NCI-H1105 (cell line): ENCODE results near the gene PLXNA2.

Source experiments
- DNase-seq: peaks from one replicate; lab custom pipeline; 2025; lab: John Stamatoyannopoulos, UW

PLXNA2 gene

GRCh38 chr1:208027861-208028260 lies 216.3 kb downstream of the PLXNA2 start:
- no peak for DNase-seq

GRCh38 chr1:208026880-208027438 lies 217.2 kb downstream of the PLXNA2 start:
- no peak for DNase-seq

- no peak for DNase-seq
Observed at GRCh38 chr1:208025031-208025430, 219.2 kb downstream of the PLXNA2 start.

GRCh38 chr1:208024406-208024805 lies 219.8 kb downstream of the PLXNA2 start:
- DNase-seq, result no peak

DNA sequence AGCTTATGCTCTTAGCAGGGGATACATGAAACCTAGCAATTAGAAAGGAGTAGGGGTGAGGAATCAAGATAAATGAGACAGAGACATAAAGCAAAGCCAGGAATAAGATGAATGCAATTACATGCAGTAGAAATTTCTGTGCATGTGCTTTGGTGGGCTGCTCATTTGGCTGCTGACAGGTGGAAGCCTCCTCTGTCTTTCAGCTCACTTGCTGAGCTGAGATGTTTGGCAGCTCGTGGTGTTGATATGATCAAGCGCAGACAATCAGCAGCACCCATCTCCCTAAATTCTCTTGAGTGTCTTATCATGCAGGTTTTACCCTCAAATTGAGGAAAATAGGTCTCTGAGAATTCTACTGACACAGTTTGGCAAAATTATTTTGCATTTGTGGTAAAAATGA lies 224.9 kb downstream of the PLXNA2 start:
- DNase-seq, result no peak

DNA sequence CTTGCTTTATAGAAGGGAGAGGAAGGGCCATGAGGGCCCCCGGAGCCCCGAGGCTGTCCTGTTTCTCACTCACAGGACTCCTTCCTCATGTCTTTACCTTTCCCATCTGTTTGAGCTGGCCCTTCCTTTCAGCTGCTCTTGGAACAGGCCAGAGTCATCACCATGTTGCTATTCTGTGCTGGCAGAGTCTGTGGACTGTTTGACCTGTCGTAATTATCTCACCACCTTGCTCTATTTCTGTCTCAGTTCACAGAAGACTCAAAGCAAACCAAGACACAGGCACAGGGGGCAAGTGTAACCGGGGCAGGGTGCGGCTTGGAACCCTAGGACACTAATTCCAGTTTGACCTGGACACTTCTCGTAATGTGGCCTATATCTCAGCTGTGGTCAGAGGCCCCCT lies 228.9 kb downstream of the PLXNA2 start:
- DNase-seq, result no peak

- DNase-seq, result no peak
Observed at GRCh38 chr1:208013210-208013609, 231.0 kb downstream of the PLXNA2 start.

DNA sequence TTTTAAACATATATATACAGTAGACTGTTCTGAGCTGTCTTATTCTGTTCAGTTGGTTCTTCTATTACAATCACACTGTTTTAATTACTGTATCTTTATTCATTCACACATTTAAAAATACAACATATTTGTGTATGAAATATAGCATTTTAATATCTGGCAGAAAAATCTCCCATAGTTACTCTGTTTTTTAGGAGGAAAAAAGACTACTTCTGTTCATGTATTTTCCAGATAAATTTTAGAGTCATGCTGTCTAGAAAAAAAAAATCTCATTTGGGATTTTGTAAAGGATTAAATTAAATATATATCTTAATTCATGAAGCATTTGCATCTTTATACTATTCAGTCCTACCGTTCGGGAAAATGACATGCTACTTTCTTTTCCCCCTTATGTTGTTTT lies 231.5 kb downstream of the PLXNA2 start:
- no peak for DNase-seq

DNA sequence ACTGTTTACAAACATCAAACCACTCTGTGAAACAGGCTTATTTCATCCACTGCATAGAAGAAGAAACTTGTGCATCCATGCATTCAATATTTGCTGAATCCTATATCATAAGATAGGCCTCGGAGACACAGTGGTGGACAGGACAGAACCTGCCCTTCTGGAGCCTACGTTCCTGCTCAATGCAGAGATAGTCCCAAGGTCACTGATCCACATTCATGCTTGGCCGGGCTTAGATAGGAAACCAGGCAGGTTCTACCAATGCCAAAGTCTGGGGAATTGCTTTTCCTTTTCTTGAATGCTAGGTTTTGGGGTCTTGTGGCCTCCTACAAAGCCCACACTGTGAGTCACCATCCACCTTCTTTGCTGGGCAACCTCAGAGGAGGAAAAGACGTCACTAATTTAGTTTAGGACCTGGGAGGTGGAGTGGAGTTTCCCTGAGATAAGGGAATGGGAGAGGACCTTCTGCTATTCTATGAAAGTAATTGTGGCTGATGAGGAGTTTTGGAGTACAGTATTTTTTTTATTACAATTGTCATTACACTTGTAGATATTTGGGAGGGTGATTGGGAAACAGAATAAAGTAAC lies 233.6 kb downstream of the PLXNA2 start:
- no peak for DNase-seq

DNA sequence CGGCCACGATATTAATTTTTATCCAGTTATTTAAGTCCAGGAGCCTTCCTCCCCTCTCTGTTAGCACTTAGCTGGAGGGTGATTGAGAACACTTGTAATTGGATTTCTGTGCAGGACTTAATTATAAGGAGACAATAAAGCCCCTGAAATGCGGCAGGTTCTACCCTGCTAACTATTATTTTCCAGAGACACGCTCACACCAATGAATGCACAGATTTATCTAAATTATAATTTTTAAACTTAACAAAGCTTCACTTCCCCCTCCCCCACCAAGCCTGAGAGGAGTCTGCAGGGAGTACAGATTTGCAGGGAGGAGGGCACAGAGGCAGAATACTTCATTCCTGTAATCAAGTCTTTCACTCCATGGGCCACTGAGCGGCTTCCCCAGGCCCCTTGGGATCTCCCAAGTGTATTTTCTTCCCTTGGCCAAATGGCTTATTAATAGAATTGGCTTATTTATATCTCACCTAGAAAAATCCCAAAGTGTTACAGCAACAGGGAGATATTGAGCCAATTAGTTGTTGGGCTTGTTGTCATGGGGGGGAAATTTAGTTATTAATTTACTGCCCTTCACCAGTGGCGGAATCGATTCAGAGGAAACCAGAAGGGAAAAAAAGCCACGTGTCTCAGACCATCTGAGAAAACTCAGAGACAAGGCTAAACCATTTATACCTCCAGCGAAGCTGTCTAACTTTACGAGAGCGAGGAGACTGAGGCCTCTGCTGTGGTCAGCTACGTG lies 234.3 kb downstream of the PLXNA2 start:
- no peak for DNase-seq

DNA sequence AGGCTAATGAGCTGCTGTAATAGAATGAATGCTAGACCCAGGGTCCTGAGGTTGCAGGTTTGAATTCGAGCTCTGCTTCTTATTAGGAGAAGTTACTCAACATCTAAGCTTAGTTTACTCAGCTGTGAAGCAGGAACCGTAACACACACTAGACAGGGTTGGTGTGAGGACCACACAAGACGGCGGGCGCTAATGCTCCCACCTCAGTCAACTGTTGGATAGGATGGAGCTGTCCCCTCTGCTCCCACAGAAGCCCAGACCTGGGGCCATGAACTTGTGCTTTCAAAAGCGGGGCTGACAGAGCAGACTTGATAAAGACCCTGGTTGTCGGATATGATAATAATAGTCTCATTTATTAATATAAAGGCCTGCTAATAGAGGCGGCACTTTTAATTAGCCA lies 234.9 kb downstream of the PLXNA2 start:
- DNase-seq, result no peak

- DNase-seq, result no peak
Observed at GRCh38 chr1:208008534-208008933, 235.7 kb downstream of the PLXNA2 start.

GRCh38 chr1:208007938-208008342 lies 236.2 kb downstream of the PLXNA2 start:
- no peak for DNase-seq

DNA sequence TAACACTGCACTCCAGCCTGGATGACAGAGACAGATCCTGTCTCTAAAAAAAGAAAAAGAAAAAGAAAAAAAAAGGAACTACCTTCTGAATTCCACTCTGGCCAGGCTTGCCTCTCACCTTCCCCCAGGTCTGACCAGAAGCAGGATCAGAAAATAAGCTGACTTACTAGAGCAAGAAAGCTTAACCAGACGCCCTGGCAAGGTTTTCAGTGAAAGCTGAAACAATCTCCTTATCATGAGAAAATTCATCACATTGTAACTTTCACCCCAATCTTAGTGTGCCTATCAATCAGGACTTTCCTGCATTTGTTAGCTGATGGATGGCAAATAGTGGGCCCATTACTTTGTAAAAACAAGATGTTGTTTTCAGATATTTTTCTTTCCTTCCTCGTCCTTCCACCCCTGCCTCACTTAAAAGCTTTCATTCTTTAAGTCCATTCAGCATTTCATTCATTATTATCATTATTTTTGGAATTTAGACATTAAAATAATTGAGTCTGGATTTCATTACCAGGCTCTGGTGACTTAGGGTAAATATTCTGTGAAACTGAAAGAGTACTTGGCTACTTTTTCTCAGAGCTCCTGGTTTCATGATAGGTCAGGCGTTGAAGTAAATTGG lies 236.8 kb downstream of the PLXNA2 start:
- no peak for DNase-seq

GRCh38 chr1:208006258-208006920 lies 237.8 kb downstream of the PLXNA2 start:
- DNase-seq, result no peak

DNA sequence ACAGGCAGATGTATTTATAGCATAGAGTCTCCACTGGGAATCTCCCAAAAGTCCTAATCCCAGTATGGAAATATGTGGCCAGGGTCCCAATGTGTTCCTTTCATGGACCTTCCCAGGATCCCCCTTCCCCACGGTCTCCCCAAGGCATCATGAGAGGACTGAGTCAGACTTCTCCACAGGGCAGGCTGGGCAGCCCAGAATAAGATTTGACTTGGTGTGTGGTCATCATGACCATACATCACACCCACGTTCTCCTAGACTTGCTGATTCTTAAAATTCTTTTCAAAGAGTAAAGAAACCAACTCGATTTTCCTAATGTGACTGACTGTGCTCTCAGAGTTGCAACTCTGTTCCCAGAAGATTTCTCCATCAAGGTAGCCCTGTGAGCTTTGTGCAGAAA lies 239.3 kb downstream of the PLXNA2 start:
- DNase-seq, result no peak

- no peak for DNase-seq
Observed at GRCh38 chr1:208003241-208003640, 240.9 kb downstream of the PLXNA2 start.

DNA sequence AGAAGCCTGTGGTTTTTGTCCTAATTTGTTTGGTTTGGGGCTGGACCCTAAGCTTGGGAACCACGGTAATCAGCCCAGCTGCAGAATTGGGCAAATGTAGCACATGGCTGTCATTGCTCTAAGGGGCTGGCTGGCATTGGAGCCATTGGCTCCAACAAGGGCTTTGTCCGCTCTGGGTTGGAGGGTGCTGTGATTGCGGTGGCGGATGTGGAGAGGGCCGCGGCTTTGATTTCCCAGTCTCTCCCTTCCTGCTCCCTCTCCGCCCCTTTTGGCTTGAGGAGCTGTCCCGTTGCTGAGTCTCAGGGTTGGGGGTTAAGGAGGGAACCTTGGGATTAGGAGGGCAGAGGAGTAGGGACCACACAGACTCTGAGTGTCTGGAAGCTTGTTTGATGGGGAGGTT lies 241.5 kb downstream of the PLXNA2 start:
- no peak for DNase-seq

DNA sequence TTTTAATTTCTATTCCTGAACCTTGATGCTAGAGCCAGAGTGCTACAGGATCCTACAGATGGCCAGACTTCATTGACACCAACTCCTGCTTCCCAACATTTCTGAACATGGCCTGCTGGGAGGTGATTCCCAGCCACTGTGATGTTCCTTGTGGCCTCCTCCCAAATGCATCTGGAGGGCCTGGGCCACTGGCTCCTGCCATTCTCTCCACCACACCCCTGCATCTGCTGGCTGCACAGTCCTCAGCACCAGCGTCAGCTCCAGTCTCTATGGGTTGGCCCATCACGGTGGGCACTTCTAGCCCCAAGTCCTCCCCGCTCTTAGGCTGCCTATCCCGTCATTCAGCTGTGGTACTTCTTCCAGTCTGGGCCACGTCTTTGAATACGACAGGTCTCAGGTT lies 242.1 kb downstream of the PLXNA2 start:
- DNase-seq, result no peak

GRCh38 chr1:208000504-208000903 lies 243.7 kb downstream of the PLXNA2 start:
- no peak for DNase-seq

DNA sequence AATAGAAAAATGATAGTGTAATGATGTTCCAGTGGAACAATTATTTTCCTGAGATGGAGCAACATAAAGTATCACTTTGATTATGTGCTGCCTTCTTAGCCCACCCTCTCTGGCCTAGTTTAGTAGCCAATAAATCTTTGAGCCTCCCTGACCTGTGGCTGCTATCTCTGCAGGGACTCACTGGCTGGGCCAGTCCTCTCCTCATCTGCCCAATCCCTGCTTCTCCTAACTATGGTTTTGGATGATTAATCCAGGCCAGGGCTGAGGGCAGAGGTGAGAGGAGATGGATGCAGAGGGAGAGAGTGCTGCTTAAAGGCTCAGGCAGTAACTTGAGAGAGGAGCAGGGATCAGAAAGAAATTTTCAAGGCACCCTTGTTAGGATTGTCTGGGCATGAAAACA lies 244.2 kb downstream of the PLXNA2 start:
- no peak for DNase-seq

DNA sequence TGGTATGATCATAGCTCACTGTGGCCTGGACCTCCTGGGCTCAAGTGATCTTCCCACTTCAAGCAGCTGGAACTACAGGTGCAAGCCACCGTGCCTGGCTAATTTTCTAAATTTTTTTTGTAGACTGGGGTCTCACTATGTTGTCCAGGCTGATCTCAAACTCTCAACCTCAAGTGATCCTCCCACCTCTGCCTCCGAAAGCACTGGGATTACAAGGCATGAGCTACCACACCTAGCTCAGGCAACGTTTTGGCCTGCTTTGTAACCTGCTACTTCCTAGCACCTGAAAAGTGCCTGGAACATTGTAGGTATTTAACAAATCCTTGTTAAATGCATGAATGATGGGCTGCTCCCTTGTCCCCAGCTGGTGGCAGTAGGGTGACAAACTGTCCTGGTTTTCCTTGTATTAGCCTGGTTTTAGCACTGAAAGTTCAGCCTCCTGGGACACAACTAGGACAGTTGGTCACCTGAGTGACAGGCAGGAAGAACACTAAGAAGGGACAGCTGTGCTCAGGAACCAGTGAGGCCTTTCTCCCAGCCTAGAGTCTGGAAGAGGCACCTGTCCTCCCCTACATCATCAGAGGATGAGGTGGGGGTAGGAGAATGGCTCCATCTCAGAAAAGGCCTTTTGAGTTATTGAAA lies 244.8 kb downstream of the PLXNA2 start:
- no peak for DNase-seq
